IMR-90 (cell line): ENCODE data around the gene HAGH.
"Not testable (repeated sequence)": the region's sequence is repeated elsewhere in the genome, so short reads cannot be mapped to it uniquely, and the experiment has no call there.

ENCODE experiments used
- CEBPB ChIP-seq: IDR thresholded peaks from 2 replicates; pipeline ENCODE4 v1.6.1; 2012; ENCODE audit warnings: low read depth, low read length, improper control_type of control experiment
- POLR2A ChIP-seq: IDR thresholded peaks from 2 replicates; pipeline ENCODE4 v1.6.1; 2012; ENCODE audit warnings: mild to moderate bottlenecking, low read depth, low read length
- TF ChIP-seq, protein P1 (sequence below): conservative IDR thresholded peaks from 2 replicates; pipeline ENCODE4 v1.5.1; 2012; ENCODE audit warnings: mild to moderate bottlenecking, low read depth, low read length, improper control_type of control experiment

DNA sequence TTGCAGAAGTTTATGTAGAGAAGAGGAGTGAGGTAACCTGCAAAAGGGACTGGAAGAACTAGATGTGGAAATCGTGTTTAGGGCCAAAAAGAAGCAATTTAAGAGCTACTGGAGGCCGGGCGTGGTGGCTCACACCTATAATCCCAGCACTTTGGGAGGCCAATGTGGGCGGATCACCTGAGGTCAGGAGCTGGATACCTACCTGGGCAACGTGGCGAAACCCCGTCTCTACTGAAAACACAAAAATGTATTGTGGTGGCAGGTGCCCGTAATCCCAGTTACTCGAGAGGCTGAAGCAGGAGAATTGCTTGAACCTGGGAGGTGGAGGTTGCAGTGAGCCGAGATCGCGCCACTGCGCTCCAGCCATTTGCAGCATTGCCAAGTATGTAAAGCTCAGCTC is 49.4 kb upstream of the HAGH start:
- TF ChIP-seq, protein P1, sequence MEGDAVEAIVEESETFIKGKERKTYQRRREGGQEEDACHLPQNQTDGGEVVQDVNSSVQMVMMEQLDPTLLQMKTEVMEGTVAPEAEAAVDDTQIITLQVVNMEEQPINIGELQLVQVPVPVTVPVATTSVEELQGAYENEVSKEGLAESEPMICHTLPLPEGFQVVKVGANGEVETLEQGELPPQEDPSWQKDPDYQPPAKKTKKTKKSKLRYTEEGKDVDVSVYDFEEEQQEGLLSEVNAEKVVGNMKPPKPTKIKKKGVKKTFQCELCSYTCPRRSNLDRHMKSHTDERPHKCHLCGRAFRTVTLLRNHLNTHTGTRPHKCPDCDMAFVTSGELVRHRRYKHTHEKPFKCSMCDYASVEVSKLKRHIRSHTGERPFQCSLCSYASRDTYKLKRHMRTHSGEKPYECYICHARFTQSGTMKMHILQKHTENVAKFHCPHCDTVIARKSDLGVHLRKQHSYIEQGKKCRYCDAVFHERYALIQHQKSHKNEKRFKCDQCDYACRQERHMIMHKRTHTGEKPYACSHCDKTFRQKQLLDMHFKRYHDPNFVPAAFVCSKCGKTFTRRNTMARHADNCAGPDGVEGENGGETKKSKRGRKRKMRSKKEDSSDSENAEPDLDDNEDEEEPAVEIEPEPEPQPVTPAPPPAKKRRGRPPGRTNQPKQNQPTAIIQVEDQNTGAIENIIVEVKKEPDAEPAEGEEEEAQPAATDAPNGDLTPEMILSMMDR, result not testable (repeated sequence)
- TF ChIP-seq CEBPB, POLR2A: not testable (repeated sequence)
